HG02678 (cell line): ENCODE results near the gene TGM4.
"Not testable (repeated sequence)": the region's sequence is repeated elsewhere in the genome, so short reads cannot be mapped to it uniquely, and the experiment has no call there.

Experiments
- ATAC-seq: cut with Tn5 transposase; IDR thresholded peaks from one replicate; pipeline ENCODE4 v1.9.1; 2021; ENCODE audit warnings: mild to moderate bottlenecking, moderate library complexity; ENCODE audit not compliant: unreplicated experiment

Gene TGM4

GRCh38 chr3:44913868-44914468, 39.6 kb downstream of the TGM4 start:
- ATAC-seq: peak; percentile 49

DNA sequence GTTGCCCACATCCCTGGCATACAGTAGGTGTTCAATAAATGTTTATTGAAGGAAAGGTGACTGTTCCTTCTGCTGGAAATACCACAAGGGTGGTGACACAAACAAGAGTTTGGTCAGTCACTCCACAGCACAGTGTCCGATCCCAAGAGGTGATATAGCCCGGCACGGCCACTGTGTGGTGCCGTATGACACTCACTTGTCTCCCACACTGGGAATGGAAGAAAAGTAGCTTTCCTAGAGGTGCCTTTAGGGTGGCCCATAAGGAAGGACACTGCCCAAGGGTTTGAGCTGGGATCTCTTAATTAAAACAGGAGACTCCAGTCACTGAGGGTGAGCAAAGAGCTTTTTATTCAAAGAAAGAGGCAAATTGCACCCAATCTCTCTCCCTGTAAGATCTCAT, 40.5 kb downstream of the TGM4 start:
- ATAC-seq: no peak

DNA sequence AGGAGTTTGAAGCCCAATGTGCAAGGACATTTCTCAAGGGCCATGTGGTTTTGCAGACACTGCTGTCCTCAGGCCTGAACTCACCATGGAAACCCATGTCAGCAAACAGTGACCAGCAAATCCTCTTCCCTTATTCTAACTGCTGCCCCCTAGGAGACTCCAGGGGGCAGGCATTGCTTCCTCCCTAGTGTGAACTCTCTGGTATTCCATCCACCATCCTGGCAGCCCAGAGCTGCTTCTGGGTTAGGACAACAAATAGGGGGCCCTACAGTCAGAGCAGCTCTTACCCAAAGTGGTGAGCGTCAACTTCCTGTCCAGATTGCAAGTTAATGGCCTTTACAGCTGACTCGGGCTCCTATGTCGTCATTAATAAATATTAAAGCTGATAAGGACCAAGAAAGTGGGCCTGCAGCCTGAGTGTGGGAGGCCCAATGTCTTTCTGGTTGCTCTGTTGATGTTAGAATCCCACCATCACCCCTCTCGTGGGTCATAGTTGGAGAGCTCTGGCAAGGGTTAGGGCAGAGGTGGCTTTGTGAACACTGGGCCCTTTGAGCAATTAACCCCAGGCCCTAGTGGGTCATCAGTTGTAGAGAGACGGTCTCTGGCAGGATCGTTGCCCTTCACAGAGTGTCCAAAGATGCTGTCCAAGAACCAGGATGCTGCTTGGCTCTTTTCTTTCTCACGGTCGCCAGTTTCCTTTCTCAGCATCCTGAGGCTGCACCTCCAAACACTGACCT, 41.5 kb downstream of the TGM4 start:
- ATAC-seq: no peak

DNA sequence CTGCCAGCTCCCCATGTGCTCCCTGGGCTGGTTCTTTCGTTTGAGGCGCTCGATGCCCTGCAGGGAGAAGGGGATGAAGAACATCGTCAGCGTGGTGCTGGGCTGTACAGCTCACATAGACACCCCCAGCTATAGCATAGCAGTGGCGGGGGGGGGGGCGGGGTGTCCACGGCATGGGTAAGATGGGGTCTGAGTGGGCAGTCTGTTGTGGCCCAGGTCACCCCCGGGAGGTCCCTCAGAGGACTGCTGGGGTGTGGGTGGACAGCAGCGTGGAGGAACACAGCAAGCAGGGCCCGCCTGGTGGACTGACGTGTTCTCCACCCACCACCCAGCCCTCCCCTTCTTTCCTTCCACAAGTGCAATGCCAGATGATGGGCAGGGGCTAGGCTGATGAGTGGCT, 43.7 kb downstream of the TGM4 start:
- no peak for ATAC-seq

- ATAC-seq: no peak
Measured at GRCh38 chr3:44918581-44918980, 44.2 kb downstream of the TGM4 start.

- no peak for ATAC-seq
Measured at GRCh38 chr3:44920081-44920480, 45.7 kb downstream of the TGM4 start.

GRCh38 chr3:44923632-44924456, 49.4 kb downstream of the TGM4 start:
- no peak for ATAC-seq

DNA sequence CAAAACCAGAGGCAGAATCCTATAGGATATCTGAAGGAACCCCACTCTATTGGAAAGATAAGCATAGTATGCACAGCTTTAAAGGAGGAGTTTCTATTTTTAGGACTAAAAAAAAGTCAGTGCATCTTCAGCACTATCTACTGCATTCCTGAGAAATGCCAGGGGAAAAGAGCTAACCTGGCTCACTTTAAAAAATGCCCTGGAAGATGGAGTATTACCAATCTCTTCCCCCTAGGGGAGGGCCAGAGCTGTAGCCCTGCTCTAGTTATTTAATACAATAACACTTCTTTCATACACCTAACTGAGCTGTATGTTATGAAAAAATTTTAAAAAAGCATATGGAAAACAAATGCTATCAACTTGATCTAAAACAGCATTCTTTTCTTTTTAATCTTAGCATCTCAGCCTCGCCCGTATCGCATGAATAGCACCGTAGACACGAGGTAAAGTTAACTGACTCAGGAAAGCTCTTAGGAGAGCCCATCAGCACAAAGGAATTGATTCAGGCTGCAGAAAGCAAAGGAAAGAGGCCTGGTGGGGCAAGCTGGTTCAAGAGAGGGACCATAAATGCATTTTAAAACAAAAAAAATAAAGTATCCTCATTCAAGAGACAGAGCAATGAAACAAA, 50.2 kb downstream of the TGM4 start:
- no peak for ATAC-seq

- ATAC-seq: no peak
Measured at GRCh38 chr3:44926172-44926571, 51.8 kb downstream of the TGM4 start.

- no peak for ATAC-seq
Measured at GRCh38 chr3:44926921-44927320, 52.5 kb downstream of the TGM4 start.

DNA sequence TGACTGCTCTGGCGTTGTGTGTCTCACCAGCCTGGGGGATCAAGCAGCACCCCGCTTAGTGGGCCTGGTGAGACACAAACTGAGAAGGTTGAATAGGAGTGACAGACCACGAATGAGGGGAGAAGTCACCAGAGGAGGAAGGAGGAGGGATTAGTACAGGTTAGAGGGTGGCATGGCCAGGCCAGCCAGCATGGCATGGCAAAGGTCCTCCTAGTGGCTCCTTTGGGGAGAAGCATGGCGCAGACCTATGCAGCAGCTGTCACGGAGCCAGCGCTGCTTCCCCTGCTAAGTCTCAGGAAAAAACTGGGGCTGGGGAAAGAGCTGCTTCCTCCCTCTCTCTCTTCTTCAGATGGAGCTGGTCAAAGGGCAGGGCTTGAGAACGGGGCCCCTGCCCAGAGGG, 53.0 kb downstream of the TGM4 start:
- ATAC-seq: no peak

GRCh38 chr3:44929782-44930181, 55.4 kb downstream of the TGM4 start:
- ATAC-seq: no peak

DNA sequence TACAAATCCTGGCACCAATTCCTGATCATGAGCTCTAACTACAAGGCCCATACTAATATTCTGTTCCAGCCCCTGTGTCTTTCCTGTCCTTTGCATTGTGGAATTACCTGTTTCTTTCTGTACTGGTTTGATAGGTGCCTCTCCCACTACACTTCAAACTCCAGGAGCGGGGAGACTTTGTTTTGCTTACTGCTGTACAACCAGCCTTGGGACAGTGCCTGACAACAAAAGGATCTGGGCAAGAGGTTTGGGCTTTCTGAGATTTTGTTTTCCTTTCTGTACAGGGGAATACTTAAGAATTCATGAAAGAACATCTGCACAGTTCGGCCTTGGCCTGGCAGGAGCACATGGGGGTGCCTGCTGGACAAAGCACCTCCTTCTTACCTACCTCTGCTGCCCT, 56.5 kb downstream of the TGM4 start:
- ATAC-seq: no peak

DNA sequence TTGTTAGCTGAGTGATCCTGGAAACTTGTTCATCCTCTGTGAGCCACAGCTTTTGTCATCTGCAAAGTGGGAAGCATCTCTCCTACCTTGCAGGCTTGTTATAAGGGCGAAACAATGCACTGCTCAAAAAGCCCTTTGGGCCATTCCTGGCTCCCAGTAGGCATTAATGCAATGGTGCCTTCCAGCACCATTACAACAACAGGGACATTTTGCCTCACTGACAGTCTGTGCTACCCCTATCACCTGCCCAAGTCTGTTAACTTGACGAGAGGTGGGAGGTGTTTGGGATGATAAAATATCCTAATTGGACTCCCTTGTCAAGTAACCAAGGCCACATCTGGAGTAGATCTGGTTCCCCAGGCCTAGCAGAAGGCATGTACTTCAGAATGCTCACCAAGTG, 57.4 kb downstream of the TGM4 start:
- no peak for ATAC-seq

DNA sequence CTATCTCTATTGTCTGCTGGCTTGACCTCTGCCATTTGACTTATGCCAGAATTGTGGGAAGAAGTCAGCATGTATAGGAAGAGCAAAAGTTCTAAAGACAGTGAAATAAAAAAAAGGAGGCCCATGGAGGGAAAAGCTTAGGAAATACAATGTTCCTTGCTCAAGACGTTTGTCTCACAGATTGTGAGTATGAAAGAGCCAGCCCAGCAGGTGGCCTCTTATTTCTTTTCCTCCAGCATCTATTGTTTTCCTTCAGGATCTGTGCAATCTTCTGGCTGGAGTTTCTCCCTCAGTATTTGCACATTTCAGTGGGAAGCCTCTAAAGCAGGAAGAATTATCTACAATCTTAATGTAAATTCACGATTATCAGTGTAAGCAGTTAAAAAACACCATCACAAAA, 57.9 kb downstream of the TGM4 start:
- no peak for ATAC-seq

DNA sequence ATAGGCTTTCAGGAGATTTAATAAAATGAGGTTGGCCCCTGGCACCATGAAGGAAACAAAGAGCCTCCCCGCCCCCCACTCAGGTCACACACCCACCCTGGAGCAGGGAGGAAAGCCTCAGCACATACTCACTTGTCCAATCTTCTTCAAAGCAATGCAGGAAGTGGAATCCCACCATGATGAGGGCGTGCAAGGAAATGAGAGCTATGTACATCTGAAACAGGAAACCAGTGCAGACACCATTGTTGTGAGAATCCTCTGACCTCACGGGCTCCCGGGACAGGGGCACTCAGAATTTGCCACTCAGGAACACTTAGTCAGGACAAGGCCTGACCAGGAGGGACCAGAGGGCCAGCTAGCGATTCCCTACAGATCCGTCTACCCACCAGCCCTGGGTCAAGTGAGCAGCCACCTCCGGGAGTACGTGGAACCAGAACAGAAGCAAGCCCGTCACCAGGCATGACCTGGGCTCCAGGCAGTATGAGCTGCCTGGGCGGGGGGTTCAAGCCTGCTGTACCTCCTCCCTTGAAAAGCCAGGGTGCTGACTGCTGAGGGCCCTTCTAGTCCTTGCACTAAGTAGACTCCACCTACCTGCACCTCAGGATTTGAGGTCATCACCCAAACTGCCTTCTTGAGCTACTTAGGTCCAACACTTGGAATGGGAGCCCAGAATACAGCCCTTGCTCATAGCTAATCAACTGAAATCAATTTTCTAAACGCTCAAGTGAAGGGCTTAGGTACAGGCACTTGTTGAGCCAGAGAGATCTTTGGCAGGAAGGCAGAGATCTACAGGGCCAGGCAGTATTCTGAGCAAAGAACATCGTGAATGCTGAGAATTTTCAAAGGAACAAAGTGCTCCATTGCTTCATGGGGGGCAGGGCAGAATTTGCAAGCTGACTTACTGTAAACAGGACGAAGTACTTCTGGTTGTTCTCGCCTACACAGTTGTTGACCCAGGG, 58.9 kb downstream of the TGM4 start:
- ATAC-seq: no peak

- ATAC-seq: no peak
Measured at GRCh38 chr3:44939581-44940036, 65.2 kb downstream of the TGM4 start.

GRCh38 chr3:44942202-44942921, 68.0 kb downstream of the TGM4 start:
- no peak for ATAC-seq

GRCh38 chr3:44948239-44948638, 73.8 kb downstream of the TGM4 start:
- no peak for ATAC-seq

DNA sequence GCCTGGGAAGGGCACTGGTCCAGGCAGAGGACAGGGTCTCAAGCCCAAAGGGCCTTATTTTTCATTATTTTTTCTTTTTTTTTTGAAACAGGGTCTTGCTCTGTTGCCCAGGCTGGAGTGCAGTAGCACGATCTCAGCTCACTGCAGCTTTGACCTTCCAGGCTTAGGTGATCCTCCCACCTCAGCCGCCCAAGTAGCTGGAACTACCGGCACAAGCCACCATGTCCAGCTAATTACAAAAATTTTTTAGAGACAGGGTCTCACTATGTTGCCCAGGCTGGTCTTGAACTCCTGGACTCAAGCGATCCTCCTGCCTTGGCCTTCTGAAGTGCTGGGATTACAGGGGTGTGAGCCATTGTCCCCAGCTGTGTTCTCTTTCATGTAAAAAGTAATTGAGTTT, 75.4 kb downstream of the TGM4 start:
- not testable (repeated sequence) for ATAC-seq
